Astrocyte (in vitro differentiated cells and primary cell): ENCODE data around the gene PPP1R14C.

ENCODE experiments used
- CTCF ChIP-seq: IDR thresholded peaks from 2 replicates; pipeline ENCODE4 v1.5.1; 2011; ENCODE audit warnings: low read depth, mild to moderate bottlenecking, inconsistent platforms, low read length, moderate library complexity; ENCODE audit not compliant: insufficient read depth
- EZH2 ChIP-seq: IDR thresholded peaks from 2 replicates; pipeline ENCODE4 v1.6.1; 2012; ENCODE audit warnings: mild to moderate bottlenecking, low read length, inconsistent platforms; ENCODE audit not compliant: insufficient read depth

- no peak for TF ChIP-seq CTCF
- no peak for TF ChIP-seq EZH2
Measured at GRCh38 chr6:150182460-150183078, 39.7 kb downstream of the PPP1R14C start.
